ENCODE results near the gene C5.

The C5 gene

GRCh38 chr9:121019273-121019672 lies 30.8 kb downstream of the C5 start:
- Histone ChIP-seq H3K79me2 (ENCODE audit: low read length) (no peaks in the 10 kb centered on the region), H3K4me1 (ENCODE audit: low read length) (no peaks in the 10 kb centered on the region), H3K27me3 (replicated peaks; ENCODE audit: insufficient read depth, low read length) (no peaks in the 10 kb centered on the region), H4K20me1 (ENCODE audit: insufficient read depth, low read length) (no peaks in the 10 kb centered on the region), H3K4me3 (ENCODE audit: low read length) (no peak overlapping the region), H3F3A (ENCODE audit: insufficient read depth, low read length) (no peaks in the 10 kb centered on the region), H3K27ac (ENCODE audit: low read length) (no peak overlapping the region), H3K9ac (ENCODE audit: low read length) (no peak overlapping the region), H3K4me2 (ENCODE audit: low read depth, low read length) (no peak overlapping the region), H3K9me3 (replicated peaks; ENCODE audit: insufficient read depth, low read length) (no peaks in the 10 kb centered on the region), H3K36me3 (replicated peaks; ENCODE audit: insufficient read depth, low read length) (no peaks in the 10 kb centered on the region), H2AFZ (ENCODE audit: low read length) (no peak overlapping the region), H3K9me2 (replicated peaks; ENCODE audit: insufficient read depth, low read length) (no peaks in the 10 kb centered on the region)
- no peak for TF ChIP-seq EZH2phosphoT487 (IDR thresholded peaks at IDR 0.05; ENCODE audit: low read length)
- no peak for TF ChIP-seq EZH2 (optimal IDR thresholded peaks at IDR 0.05; ENCODE audit: low read depth, low read length)
- TF ChIP-seq CTCF (IDR thresholded peaks at IDR 0.05; ENCODE audit: low read length), result no peak
- DNase-seq, result no peak

- H3K9ac ChIP-seq (ENCODE audit: low read length), result no peak overlapping the region
- TF ChIP-seq EZH2phosphoT487 (IDR thresholded peaks at IDR 0.05; ENCODE audit: low read length) (no peak), CTCF (IDR thresholded peaks at IDR 0.05; ENCODE audit: low read length) (no peak), EZH2 (optimal IDR thresholded peaks at IDR 0.05; ENCODE audit: low read depth, low read length) (no peak)
- no peak overlapping the region for H3K4me2 ChIP-seq (ENCODE audit: low read depth, low read length)
- H3F3A ChIP-seq (ENCODE audit: insufficient read depth, low read length), result no peaks in the 10 kb centered on the region
- H3K27ac ChIP-seq (ENCODE audit: low read length), result no peak overlapping the region
- H3K27me3 ChIP-seq (replicated peaks; ENCODE audit: insufficient read depth, low read length), result no peaks in the 10 kb centered on the region
- no peaks in the 10 kb centered on the region for H3K79me2 ChIP-seq (ENCODE audit: low read length)
- H3K4me1 ChIP-seq (ENCODE audit: low read length), result 0 out of 2 replicates have a peak, but pooled peaks cover 4% of the 10 kb centered on the region
- no peak overlapping the region for H2AFZ ChIP-seq (ENCODE audit: low read length)
- no peaks in the 10 kb centered on the region for H4K20me1 ChIP-seq (ENCODE audit: insufficient read depth, low read length)
- no peak for DNase-seq
- H3K9me3 ChIP-seq (replicated peaks; ENCODE audit: insufficient read depth, low read length), result no peaks in the 10 kb centered on the region
- no peaks in the 10 kb centered on the region for H3K9me2 ChIP-seq (replicated peaks; ENCODE audit: insufficient read depth, low read length)
- no peaks in the 10 kb centered on the region for H3K36me3 ChIP-seq (replicated peaks; ENCODE audit: insufficient read depth, low read length)
- H3K4me3 ChIP-seq (ENCODE audit: low read length), result no peak overlapping the region
Observed at GRCh38 chr9:121013911-121014310, 36.2 kb downstream of the C5 start.

- Histone ChIP-seq H4K20me1 (ENCODE audit: insufficient read depth, low read length) (no peaks in the 10 kb centered on the region), H3K27ac (ENCODE audit: low read length) (no peak overlapping the region), H3K9me3 (replicated peaks; ENCODE audit: insufficient read depth, low read length) (no peaks in the 10 kb centered on the region), H3K9ac (ENCODE audit: low read length) (no peak overlapping the region), H2AFZ (ENCODE audit: low read length) (no peak overlapping the region), H3K4me1 (ENCODE audit: low read length) (0 out of 2 replicates have a peak, but pooled peaks cover 4% of the 10 kb centered on the region), H3F3A (ENCODE audit: insufficient read depth, low read length) (no peaks in the 10 kb centered on the region), H3K36me3 (replicated peaks; ENCODE audit: insufficient read depth, low read length) (no peaks in the 10 kb centered on the region), H3K9me2 (replicated peaks; ENCODE audit: insufficient read depth, low read length) (no peaks in the 10 kb centered on the region), H3K4me3 (ENCODE audit: low read length) (no peak overlapping the region), H3K4me2 (ENCODE audit: low read depth, low read length) (no peak overlapping the region), H3K79me2 (ENCODE audit: low read length) (no peaks in the 10 kb centered on the region), H3K27me3 (replicated peaks; ENCODE audit: insufficient read depth, low read length) (no peaks in the 10 kb centered on the region)
- no peak for TF ChIP-seq EZH2phosphoT487 (IDR thresholded peaks at IDR 0.05; ENCODE audit: low read length)
- no peak for TF ChIP-seq CTCF (IDR thresholded peaks at IDR 0.05; ENCODE audit: low read length)
- no peak for TF ChIP-seq EZH2 (optimal IDR thresholded peaks at IDR 0.05; ENCODE audit: low read depth, low read length)
- no peak for DNase-seq
Observed at GRCh38 chr9:121009650-121010049, 40.4 kb downstream of the C5 start.

All from MM.1S (cell line).